ENCODE data around the gene SCN3B.

SCN3B gene

GRCh38 chr11:123696183-123696582 lies 41.8 kb upstream of the SCN3B start:
- Histone ChIP-seq H3K4me3 (ENCODE audit: low read depth in 1 of 2, low read length in 1 of 2) (no peak overlapping the region), H3K9me3 (no peaks in the 10 kb centered on the region), H3K36me3 (no peaks in the 10 kb centered on the region), H3K27ac (no peak overlapping the region), H3K4me1 (ENCODE audit: control insufficient read depth in 1 of 2, insufficient read depth in 1 of 2, low read depth in 1 of 2, low read length in 1 of 2) (no peaks in the 10 kb centered on the region), H3K27me3 (peaks cover 12% of the 10 kb centered on the region)
- TF ChIP-seq CTCF (IDR thresholded peaks at IDR 0.05), result no peak

GRCh38 chr11:123695231-123695630 lies 40.8 kb upstream of the SCN3B start:
- Histone ChIP-seq H3K9me3 (no peaks in the 10 kb centered on the region), H3K4me1 (ENCODE audit: control insufficient read depth in 1 of 2, insufficient read depth in 1 of 2, low read depth in 1 of 2, low read length in 1 of 2) (no peaks in the 10 kb centered on the region), H3K27ac (no peak overlapping the region), H3K4me3 (ENCODE audit: low read depth in 1 of 2, low read length in 1 of 2) (no peak overlapping the region), H3K36me3 (no peaks in the 10 kb centered on the region), H3K27me3 (peaks cover 19% of the 10 kb centered on the region)
- no peak for TF ChIP-seq CTCF (IDR thresholded peaks at IDR 0.05)

DNA sequence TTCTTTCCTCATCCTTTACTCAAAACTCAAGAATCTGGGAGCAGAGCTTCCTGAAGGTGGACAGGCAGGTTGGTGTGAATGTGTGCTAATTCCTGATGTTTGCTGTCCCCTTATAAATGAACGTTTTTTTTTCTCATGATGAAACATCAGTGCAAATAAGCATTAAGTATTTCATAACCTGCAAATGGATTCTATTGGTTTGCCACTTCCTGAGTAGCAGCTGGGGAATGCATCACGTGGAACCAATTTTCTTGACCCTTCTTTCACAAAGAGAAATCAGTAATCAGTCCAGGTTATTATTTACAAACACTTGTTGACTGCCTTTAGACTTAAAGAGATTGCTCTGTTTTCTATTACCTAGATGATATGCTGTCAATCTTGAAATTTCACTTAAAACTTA lies 40.1 kb upstream of the SCN3B start:
- no peaks in the 10 kb centered on the region for H3K9me3 ChIP-seq
- no peak overlapping the region for H3K4me3 ChIP-seq (ENCODE audit: low read depth in 1 of 2, low read length in 1 of 2)
- H3K27ac ChIP-seq, result no peak overlapping the region
- TF ChIP-seq CTCF (IDR thresholded peaks at IDR 0.05), result no peak
- H3K4me1 ChIP-seq (ENCODE audit: control insufficient read depth in 1 of 2, insufficient read depth in 1 of 2, low read depth in 1 of 2, low read length in 1 of 2), result no peaks in the 10 kb centered on the region
- peaks cover 26% of the 10 kb centered on the region for H3K27me3 ChIP-seq
- H3K36me3 ChIP-seq, result no peaks in the 10 kb centered on the region

GRCh38 chr11:123692961-123693360 lies 38.5 kb upstream of the SCN3B start:
- Histone ChIP-seq H3K9me3 (no peaks in the 10 kb centered on the region), H3K4me3 (ENCODE audit: low read depth in 1 of 2, low read length in 1 of 2) (no peak overlapping the region), H3K36me3 (no peaks in the 10 kb centered on the region), H3K4me1 (ENCODE audit: control insufficient read depth in 1 of 2, insufficient read depth in 1 of 2, low read depth in 1 of 2, low read length in 1 of 2) (peaks cover 2 to 4% of the 10 kb centered on the region in 2 experiments), H3K27me3 (peaks cover 27% of the 10 kb centered on the region), H3K27ac (no peak overlapping the region)
- no peak for TF ChIP-seq CTCF (IDR thresholded peaks at IDR 0.05)

- H3K4me1 ChIP-seq (ENCODE audit: control insufficient read depth in 1 of 2, insufficient read depth in 1 of 2, low read depth in 1 of 2, low read length in 1 of 2), result peaks cover 6 to 8% of the 10 kb centered on the region in 2 experiments
Measured at GRCh38 chr11:123690485-123690884, 36.1 kb upstream of the SCN3B start.

More at GRCh38 chr11:123690485-123690884, 36.1 kb upstream of the SCN3B start:
- Histone ChIP-seq H3K27ac (no peak overlapping the region), H3K4me3 (ENCODE audit: low read depth in 1 of 2, low read length in 1 of 2) (no peak overlapping the region), H3K9me3 (no peaks in the 10 kb centered on the region), H3K27me3 (peaks cover 32% of the 10 kb centered on the region), H3K36me3 (no peaks in the 10 kb centered on the region)
- no peak for TF ChIP-seq CTCF (IDR thresholded peaks at IDR 0.05)

All from neutrophil (primary cell).